Lower lobe of right lung (tissue), 2 donors: Measurements from ENCODE around the gene KCNAB1. TPM values are rescaled to one million over a fixed set of nuclear protein-coding genes. Genes with fewer than 3 reads are reported as not detected.

Experiments
- ATAC-seq, 2 donors: fragments of 200-7000 bp; cut with Tn5 transposase; one replicate each; pipeline ENCODE4 v1.9.1; 2020 to 2022; ENCODE audit warnings: mild to moderate bottlenecking in 2 of 2, moderate library complexity in 2 of 2
- DNase-seq: peaks from one replicate; pipeline ENCODE4 v3.0.0-alpha.2; 2020
- H3K27ac ChIP-seq: fragments of 200-600 bp; one replicate; pipeline ENCODE4 v1.8.0; 2022
- H3K27me3 ChIP-seq: fragments of 200-600 bp; one replicate; pipeline ENCODE4 v1.8.0; 2022; ENCODE audit warnings: low read depth
- H3K36me3 ChIP-seq: fragments of 200-600 bp; one replicate; pipeline ENCODE4 v1.8.0; 2022; ENCODE audit warnings: mild to moderate bottlenecking
- H3K4me1 ChIP-seq: fragments of 200-600 bp; one replicate; pipeline ENCODE4 v1.8.0; 2022
- H3K4me3 ChIP-seq: fragments of 200-600 bp; one replicate; pipeline ENCODE4 v1.8.0; 2022; ENCODE audit warnings: mild to moderate bottlenecking
- H3K9me3 ChIP-seq: fragments of 200-600 bp; one replicate; pipeline ENCODE4 v1.8.0; 2022
- CTCF ChIP-seq: fragments of 200-600 bp; IDR thresholded peaks from one replicate; pipeline ENCODE4 v1.8.0; 2022; ENCODE audit warnings: antibody characterized with exemption, mild to moderate bottlenecking
- intact Hi-C: fragments of 100-400 bp; cut with DNase I; formaldehyde crosslinking; loops from one replicate; pipeline ENCODE4 v1.11.0; 2022
- total RNA-seq: library from RNA; stranded (reverse); fragmentation: NEBNext Ultra II Directional; extraction: Animal tissue kit (Norgen Biotek cat#: 25700); gene quantifications from one replicate; pipeline ENCODE4 v1.2.1, GENCODE V29; 2021
- donor health status: DM: no; HTN: yes; CAD: no; lungs with severe emphysema.

The KCNAB1 gene
- total RNA-seq, 1 donor from 2014 or later = 4.7 TPM

GRCh38 chr3:156418428-156418827 lies 298.1 kb downstream of the KCNAB1 start:
- intact Hi-C loops = no loop called here
- Histone ChIP-seq H3K4me3 (no peak overlapping the region), H3K9me3 (no peaks in the 10 kb centered on the region), H3K27me3 (no peaks in the 10 kb centered on the region), H3K4me1 (no peaks in the 10 kb centered on the region), H3K27ac (no peak overlapping the region), H3K36me3 (no peaks in the 10 kb centered on the region)
- ATAC-seq (no peak), DNase-seq (no peak)
- no peak for TF ChIP-seq CTCF

DNA sequence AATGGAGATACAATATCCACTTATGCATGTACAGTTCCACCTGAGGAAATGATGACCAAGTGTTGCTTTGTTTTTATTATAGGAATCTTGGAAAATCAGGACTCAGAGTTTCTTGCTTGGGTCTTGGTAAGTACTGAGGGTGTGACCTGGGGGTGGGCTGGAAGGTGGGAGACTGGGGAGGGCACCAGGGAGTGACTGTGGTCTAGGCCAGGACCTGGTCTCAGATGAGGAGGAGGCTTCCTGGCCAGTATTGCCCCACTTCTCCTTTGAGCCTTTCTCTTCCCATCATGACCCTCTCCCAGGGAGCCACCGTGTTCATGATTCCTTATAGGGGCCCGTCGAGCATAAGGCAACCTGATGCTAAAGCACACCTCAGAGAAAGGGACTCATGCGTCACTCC lies 301.2 kb downstream of the KCNAB1 start:
- ATAC-seq (no peak), DNase-seq (no peak)
- H3K4me1 ChIP-seq = no peaks in the 10 kb centered on the region
- no peaks in the 10 kb centered on the region for H3K27me3 ChIP-seq
- no peak overlapping the region for H3K27ac ChIP-seq
- no peaks in the 10 kb centered on the region for H3K36me3 ChIP-seq
- H3K4me3 ChIP-seq = no peak overlapping the region
- no peaks in the 10 kb centered on the region for H3K9me3 ChIP-seq
- intact Hi-C loops = no loop called here
- TF ChIP-seq CTCF = no peak

DNA sequence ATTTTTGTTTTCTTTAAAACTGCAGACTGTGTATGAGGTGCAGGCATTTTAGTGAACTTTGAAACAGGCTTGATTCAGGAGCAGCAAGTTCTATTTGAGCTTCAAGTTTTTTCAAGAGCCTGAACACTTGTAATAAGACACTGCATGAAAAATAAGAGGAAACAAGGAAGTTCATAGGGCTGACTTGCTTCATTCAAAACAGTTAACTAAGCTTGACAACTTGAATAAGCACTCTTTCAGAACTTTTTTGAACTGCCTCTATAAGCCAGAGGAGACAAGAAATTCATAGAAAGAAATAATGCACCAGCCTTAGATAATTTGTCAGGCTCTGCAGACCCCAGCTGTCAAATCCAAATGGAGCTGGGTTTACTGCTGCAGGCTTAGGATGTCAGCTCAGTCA lies 304.4 kb downstream of the KCNAB1 start:
- no peak for TF ChIP-seq CTCF
- DNase-seq (no peak), ATAC-seq (no peak)
- Histone ChIP-seq H3K27me3 (no peaks in the 10 kb centered on the region), H3K9me3 (no peaks in the 10 kb centered on the region), H3K27ac (no peak overlapping the region), H3K4me1 (no peaks in the 10 kb centered on the region), H3K4me3 (no peak overlapping the region), H3K36me3 (no peaks in the 10 kb centered on the region)
- intact Hi-C loops = no loop called here

- no peaks in the 10 kb centered on the region for H3K27me3 ChIP-seq
- TF ChIP-seq CTCF = no peak
- ATAC-seq (no peak), DNase-seq (no peak)
- intact Hi-C loops = no loop called here
- no peaks in the 10 kb centered on the region for H3K36me3 ChIP-seq
- H3K4me1 ChIP-seq = no peaks in the 10 kb centered on the region
- H3K4me3 ChIP-seq = no peak overlapping the region
- no peak overlapping the region for H3K27ac ChIP-seq
- H3K9me3 ChIP-seq = no peaks in the 10 kb centered on the region
Measured at GRCh38 chr3:156425651-156426050, 305.3 kb downstream of the KCNAB1 start.

GRCh38 chr3:156429125-156429524 lies 308.7 kb downstream of the KCNAB1 start:
- DNase-seq (no peak), ATAC-seq (no peak)
- Histone ChIP-seq H3K27me3 (no peaks in the 10 kb centered on the region), H3K9me3 (no peaks in the 10 kb centered on the region), H3K36me3 (no peaks in the 10 kb centered on the region), H3K4me1 (no peaks in the 10 kb centered on the region), H3K27ac (no peak overlapping the region), H3K4me3 (no peak overlapping the region)
- no peak for TF ChIP-seq CTCF
- intact Hi-C loops = no loop called here
